ENCODE data around the gene PLCG2. TPM values are rescaled to one million over a fixed set of nuclear protein-coding genes. Genes with fewer than 3 reads are reported as not detected.

The PLCG2 gene
- total RNA-seq, 1 donor from 2014 or later = 12.4 TPM

DNA sequence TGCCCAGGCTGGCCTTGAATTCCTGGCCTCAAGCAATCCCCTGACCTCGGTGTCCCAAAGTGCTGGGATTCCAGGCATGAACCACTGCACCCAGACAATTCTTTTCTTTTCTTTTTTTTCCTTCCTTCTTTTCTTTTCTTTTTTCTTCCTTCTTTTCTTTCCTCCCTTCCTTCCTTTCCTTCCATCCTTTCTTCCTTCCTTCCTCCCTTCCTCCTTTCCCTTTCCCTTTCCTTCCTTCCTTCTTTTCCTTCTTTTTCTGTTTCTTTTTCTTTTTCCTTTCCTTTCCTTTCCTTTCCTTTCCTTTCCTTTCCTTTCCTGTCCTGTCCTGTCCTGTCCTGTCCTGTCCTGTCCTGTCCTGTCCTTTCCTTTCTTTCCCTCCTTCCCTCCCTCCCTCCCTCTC lies 44.6 kb downstream of the PLCG2 start:
- Mint-ChIP-seq H3K4me3 (no peak overlapping the region), H3K4me1 (ENCODE audit: unreplicated experiment) (peaks cover 5% of the 10 kb centered on the region), H3K9me3 (peaks cover 5% of the 10 kb centered on the region), H3K27ac (peak overlapping the region; percentile 76), H3K36me3 (no peaks in the 10 kb centered on the region), H3K27me3 (no peaks in the 10 kb centered on the region)
- DNase-seq (ENCODE audit: extremely low spot score, unreplicated experiment) = no peak
- TF ChIP-seq, protein P1, sequence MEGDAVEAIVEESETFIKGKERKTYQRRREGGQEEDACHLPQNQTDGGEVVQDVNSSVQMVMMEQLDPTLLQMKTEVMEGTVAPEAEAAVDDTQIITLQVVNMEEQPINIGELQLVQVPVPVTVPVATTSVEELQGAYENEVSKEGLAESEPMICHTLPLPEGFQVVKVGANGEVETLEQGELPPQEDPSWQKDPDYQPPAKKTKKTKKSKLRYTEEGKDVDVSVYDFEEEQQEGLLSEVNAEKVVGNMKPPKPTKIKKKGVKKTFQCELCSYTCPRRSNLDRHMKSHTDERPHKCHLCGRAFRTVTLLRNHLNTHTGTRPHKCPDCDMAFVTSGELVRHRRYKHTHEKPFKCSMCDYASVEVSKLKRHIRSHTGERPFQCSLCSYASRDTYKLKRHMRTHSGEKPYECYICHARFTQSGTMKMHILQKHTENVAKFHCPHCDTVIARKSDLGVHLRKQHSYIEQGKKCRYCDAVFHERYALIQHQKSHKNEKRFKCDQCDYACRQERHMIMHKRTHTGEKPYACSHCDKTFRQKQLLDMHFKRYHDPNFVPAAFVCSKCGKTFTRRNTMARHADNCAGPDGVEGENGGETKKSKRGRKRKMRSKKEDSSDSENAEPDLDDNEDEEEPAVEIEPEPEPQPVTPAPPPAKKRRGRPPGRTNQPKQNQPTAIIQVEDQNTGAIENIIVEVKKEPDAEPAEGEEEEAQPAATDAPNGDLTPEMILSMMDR (conservative IDR thresholded peaks at IDR 0.05) = no peak

DNA sequence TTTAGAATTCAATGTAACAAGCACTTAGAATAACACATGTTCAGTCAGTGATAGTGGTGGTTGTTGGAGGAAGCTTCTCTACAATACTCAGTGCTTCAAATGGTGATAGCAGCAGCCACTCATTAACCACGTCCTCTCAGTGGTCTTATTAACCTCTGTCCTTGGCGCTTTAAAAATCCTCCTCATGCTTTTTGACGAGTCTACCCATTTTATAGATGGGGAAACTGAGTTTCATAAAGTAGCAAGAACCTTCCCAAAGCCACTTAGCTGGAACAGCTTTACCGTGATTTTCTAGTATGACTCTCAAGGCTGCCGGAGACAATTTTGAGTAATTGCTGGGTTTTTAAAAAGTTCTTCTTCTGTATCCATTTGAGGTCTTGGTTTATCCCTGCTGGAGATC lies 47.4 kb downstream of the PLCG2 start:
- no peak overlapping the region for H3K27ac Mint-ChIP-seq
- no peak overlapping the region for H3K4me3 Mint-ChIP-seq
- no peaks in the 10 kb centered on the region for H3K36me3 Mint-ChIP-seq
- DNase-seq (ENCODE audit: extremely low spot score, unreplicated experiment) = no peak
- H3K4me1 Mint-ChIP-seq (ENCODE audit: unreplicated experiment) = peaks cover 5% of the 10 kb centered on the region
- TF ChIP-seq, protein P1 (conservative IDR thresholded peaks at IDR 0.05) = no peak
- peaks cover 5% of the 10 kb centered on the region for H3K9me3 Mint-ChIP-seq
- H3K27me3 Mint-ChIP-seq = no peaks in the 10 kb centered on the region

DNA sequence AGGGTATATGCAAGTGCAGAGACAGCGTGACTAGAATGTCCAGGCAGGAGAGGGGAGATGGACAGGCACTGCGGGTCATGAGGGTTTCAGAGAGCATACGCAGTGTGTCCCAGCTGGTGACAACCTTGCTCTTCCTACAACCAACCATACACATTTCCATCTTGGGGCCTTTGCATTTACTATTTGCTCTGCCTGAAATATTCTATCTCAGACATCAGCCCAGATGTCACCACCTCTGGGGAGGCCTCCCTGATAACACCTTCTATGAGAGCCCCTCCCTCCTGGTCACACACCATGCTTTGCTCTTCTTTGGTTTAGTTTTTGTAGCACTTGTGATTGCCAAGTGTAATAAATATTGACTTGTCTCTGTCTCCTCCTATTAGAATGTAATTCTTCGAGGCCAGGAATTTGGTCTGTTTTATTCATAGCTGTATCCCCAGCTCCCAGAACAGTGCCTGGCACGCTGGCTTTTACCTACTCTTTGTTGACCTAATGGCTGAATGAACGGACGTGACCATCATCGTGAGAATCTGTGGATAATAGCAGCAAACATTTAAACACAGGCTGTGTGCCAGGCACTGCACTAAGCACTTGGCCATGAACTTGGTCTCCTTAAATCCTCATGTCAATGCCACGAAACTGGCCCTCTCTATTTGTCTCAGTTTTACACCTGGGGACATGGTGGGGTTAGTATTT lies 51.9 kb downstream of the PLCG2 start:
- Mint-ChIP-seq H3K4me3 (no peak overlapping the region), H3K36me3 (no peaks in the 10 kb centered on the region), H3K27ac (no peak overlapping the region), H3K27me3 (no peaks in the 10 kb centered on the region), H3K9me3 (no peaks in the 10 kb centered on the region), H3K4me1 (ENCODE audit: unreplicated experiment) (no peaks in the 10 kb centered on the region)
- DNase-seq (ENCODE audit: extremely low spot score, unreplicated experiment) = no peak
- TF ChIP-seq, protein P1 (conservative IDR thresholded peaks at IDR 0.05) = no peak

DNA sequence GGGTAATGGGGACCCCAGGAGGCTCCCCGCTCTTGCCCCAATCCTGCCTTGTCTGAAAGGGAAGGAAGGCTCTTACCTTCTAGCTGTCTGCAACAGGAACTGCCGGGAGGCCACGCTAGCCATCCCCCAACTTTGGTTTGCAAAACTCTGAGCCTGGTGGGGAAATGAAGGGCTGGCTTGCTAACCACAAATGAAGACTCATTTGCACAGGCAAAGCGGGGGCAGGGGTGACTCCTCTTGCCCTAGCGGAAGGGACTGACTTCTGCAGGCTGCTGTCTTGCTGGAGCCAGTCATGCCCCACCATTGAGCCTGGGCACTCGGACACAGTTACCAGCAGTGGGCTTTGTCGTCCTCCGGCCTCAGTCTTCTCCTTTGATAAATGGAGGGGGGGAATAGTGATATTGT lies 52.6 kb downstream of the PLCG2 start:
- Mint-ChIP-seq H3K27me3 (no peaks in the 10 kb centered on the region), H3K27ac (no peak overlapping the region), H3K4me1 (ENCODE audit: unreplicated experiment) (no peaks in the 10 kb centered on the region), H3K36me3 (no peaks in the 10 kb centered on the region), H3K4me3 (no peak overlapping the region), H3K9me3 (no peaks in the 10 kb centered on the region)
- no peak for DNase-seq (ENCODE audit: extremely low spot score, unreplicated experiment)
- TF ChIP-seq, protein P1 (conservative IDR thresholded peaks at IDR 0.05) = no peak

DNA sequence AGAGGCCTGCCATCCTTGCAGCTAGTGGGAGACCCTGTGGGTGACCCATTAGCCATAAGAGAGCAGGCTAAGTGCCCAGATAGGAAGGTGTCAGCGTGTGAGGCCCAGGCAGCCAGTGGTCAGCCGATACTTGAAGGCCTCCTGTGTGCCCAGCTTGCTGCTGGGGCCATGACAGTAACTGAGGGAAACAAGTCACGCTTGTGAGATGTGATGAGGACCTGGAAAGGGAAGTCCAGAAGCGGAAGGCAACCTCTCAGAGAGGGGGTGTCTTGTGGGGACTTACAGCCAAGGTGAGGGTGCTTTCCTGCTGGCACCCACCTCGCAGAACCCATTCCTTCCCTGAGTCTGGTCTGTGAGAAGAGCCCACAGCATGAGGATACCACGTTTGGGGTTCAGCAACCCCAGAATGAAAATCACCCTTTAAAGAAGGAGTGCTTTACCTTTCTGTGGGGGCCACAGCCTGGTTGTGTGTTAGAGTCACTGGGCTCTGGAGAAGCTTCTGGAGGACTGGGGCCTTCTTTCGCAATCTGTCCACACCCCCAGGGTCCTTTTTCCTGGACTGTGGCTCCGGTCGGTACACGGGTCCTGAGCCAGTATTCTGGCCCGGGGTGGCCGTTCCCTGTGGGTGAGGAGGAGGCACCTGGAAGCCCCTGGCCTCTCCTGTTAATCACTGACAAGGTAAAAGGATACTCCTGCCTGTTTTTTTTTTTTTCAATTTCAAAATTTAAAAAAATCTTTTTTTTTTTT lies 53.9 kb downstream of the PLCG2 start:
- TF ChIP-seq, protein P1 (conservative IDR thresholded peaks at IDR 0.05) = no peak
- H3K9me3 Mint-ChIP-seq = no peaks in the 10 kb centered on the region
- H3K4me3 Mint-ChIP-seq = no peak overlapping the region
- no peaks in the 10 kb centered on the region for H3K4me1 Mint-ChIP-seq (ENCODE audit: unreplicated experiment)
- H3K27ac Mint-ChIP-seq = no peak overlapping the region
- H3K36me3 Mint-ChIP-seq = no peaks in the 10 kb centered on the region
- no peaks in the 10 kb centered on the region for H3K27me3 Mint-ChIP-seq
- DNase-seq (ENCODE audit: extremely low spot score, unreplicated experiment) = no peak
